HG03045 (cell line): Measurements from ENCODE around the gene SS18L1.

Source experiments
- ATAC-seq: cut with Tn5 transposase; IDR thresholded peaks from one replicate; pipeline ENCODE4 v1.9.1; 2021; ENCODE audit warnings: mild to moderate bottlenecking, moderate library complexity; ENCODE audit not compliant: unreplicated experiment

The SS18L1 gene

GRCh38 chr20:62222972-62223371, 79.4 kb downstream of the SS18L1 start:
- ATAC-seq = no peak

- ATAC-seq = no peak
Measured at GRCh38 chr20:62223571-62223970, 80.0 kb downstream of the SS18L1 start.

- ATAC-seq = no peak
Measured at GRCh38 chr20:62224113-62224855, 80.7 kb downstream of the SS18L1 start.

- no peak for ATAC-seq
Measured at GRCh38 chr20:62225026-62225425, 81.5 kb downstream of the SS18L1 start.

- ATAC-seq = no peak
Measured at GRCh38 chr20:62225820-62226635, 82.5 kb downstream of the SS18L1 start.

- no peak for ATAC-seq
Measured at GRCh38 chr20:62226707-62227590, 83.4 kb downstream of the SS18L1 start.

GRCh38 chr20:62227591-62227976, 84.0 kb downstream of the SS18L1 start:
- no peak for ATAC-seq

GRCh38 chr20:62227977-62228958, 84.7 kb downstream of the SS18L1 start:
- ATAC-seq = no peak

GRCh38 chr20:62228982-62229545, 85.5 kb downstream of the SS18L1 start:
- no peak for ATAC-seq

GRCh38 chr20:62229667-62230066, 86.1 kb downstream of the SS18L1 start:
- no peak for ATAC-seq

GRCh38 chr20:62230276-62230675, 86.7 kb downstream of the SS18L1 start:
- ATAC-seq = no peak

GRCh38 chr20:62230696-62231095, 87.1 kb downstream of the SS18L1 start:
- ATAC-seq = no peak

GRCh38 chr20:62231292-62231691, 87.7 kb downstream of the SS18L1 start:
- no peak for ATAC-seq
